HEK293 (cell line): ENCODE results near the gene GUCA1C.

Experiments used
- CTCF ChIA-PET: fragments of 350-600 bp; formaldehyde crosslinking; extraction: SDS; loops from one replicate; lab custom pipeline; 2021; ENCODE audit warnings: antibody characterized with exemption; lab: Yijun Ruan, JAX
- POLR2A ChIA-PET: fragments of 300-600 bp; formaldehyde crosslinking; extraction: SDS; loops from one replicate; lab custom pipeline; 2020; ENCODE audit warnings: antibody characterized with exemption, inconsistent platforms; lab: Yijun Ruan, JAX
- H3K27ac ChIP-seq: fragments of 200-500 bp; sonication (Bioruptor generic); 2 replicates; pipeline ENCODE4 v1.5.1; 2014; ENCODE audit warnings: low read depth, low read length, control low read depth, inconsistent platforms; ENCODE audit errors: extremely low read depth
- H3K36me3 ChIP-seq, 2 experiments: fragments of 200-500 bp in 1 of 2; sonication (Bioruptor generic) in 1 of 2; 1 replicate in 1 of 2; 2 replicates in 1 of 2; pipeline ENCODE4 v1.5.1; 2014 to 2017; ENCODE audit warnings: inconsistent platforms in 2 of 2, low read length in 2 of 2; ENCODE audit not compliant: control insufficient read depth in 2 of 2, insufficient read depth in 1 of 2
- H3K4me1 ChIP-seq: fragments of 200-500 bp; sonication (Bioruptor generic); 2 replicates; pipeline ENCODE4 v1.5.1; 2014; ENCODE audit warnings: mild to moderate bottlenecking, low read length, inconsistent platforms; ENCODE audit not compliant: control insufficient read depth, insufficient read depth
- H3K4me3 ChIP-seq: 2 replicates; pipeline ENCODE4 v1.5.1; 2011; ENCODE audit warnings: low read depth, mild to moderate bottlenecking, control low read depth, low read length, moderate library complexity
- H3K9me3 ChIP-seq: fragments of 200-500 bp; sonication (Bioruptor generic); 2 replicates; pipeline ENCODE4 v1.5.1; 2014; ENCODE audit warnings: low read depth, low read length, inconsistent platforms; ENCODE audit not compliant: control insufficient read depth, insufficient read depth
- KLF8 ChIP-seq: fragments of 450-650 bp; formaldehyde crosslinking; IDR thresholded peaks from 2 replicates; pipeline ENCODE4 v1.5.1; 2016; ENCODE audit warnings: missing biosample characterization, missing genetic modification characterization
- MEIS1 ChIP-seq: sonication (generic); formaldehyde crosslinking; IDR thresholded peaks from 2 replicates; pipeline ENCODE4 v1.8.1; 2022; ENCODE audit warnings: missing genetic modification reagents, mild to moderate bottlenecking, borderline replicate concordance
- SALL2 ChIP-seq: fragments of 450-650 bp; formaldehyde crosslinking; IDR thresholded peaks from 2 replicates; pipeline ENCODE4 v1.5.0; 2017; ENCODE audit warnings: missing biosample characterization, mild to moderate bottlenecking, missing genetic modification characterization, borderline replicate concordance
- TCF7L2 ChIP-seq: IDR thresholded peaks from 2 replicates; pipeline ENCODE4 v1.6.1; 2011; ENCODE audit warnings: low read depth, mild to moderate bottlenecking, inconsistent platforms, low read length, moderate library complexity, borderline replicate concordance
- TRIM28 ChIP-seq: IDR thresholded peaks from 2 replicates; pipeline ENCODE4 v1.6.1; 2011; ENCODE audit warnings: low read length, control low read depth, borderline replicate concordance
- ZEB2 ChIP-seq: fragments of 450-650 bp; formaldehyde crosslinking; IDR thresholded peaks from 2 replicates; pipeline ENCODE4 v1.5.1; 2016; ENCODE audit warnings: missing biosample characterization, missing genetic modification characterization
- ZFHX2 ChIP-seq: fragments of 450-650 bp; formaldehyde crosslinking; conservative IDR thresholded peaks from 2 replicates; pipeline ENCODE4 v1.5.1; 2016; ENCODE audit warnings: missing biosample characterization, missing genetic modification characterization
- ZFP3 ChIP-seq: fragments of 450-650 bp; formaldehyde crosslinking; IDR thresholded peaks from 2 replicates; pipeline ENCODE4 v1.5.1; 2016; ENCODE audit warnings: low read depth, missing biosample characterization, missing genetic modification characterization
- ZNF214 ChIP-seq: fragments of 450-650 bp; formaldehyde crosslinking; IDR thresholded peaks from 2 replicates; pipeline ENCODE4 v1.5.1; 2017; ENCODE audit warnings: missing biosample characterization, mild to moderate bottlenecking, missing genetic modification characterization, borderline replicate concordance
- ZNF223 ChIP-seq: fragments of 450-650 bp; formaldehyde crosslinking; IDR thresholded peaks from 2 replicates; pipeline ENCODE4 v1.5.1; 2016; ENCODE audit warnings: missing biosample characterization, missing genetic modification characterization
- ZNF354C ChIP-seq: fragments of 450-650 bp; formaldehyde crosslinking; IDR thresholded peaks from 2 replicates; pipeline ENCODE4 v1.5.1; 2016; ENCODE audit warnings: missing biosample characterization, missing genetic modification characterization, low read depth, borderline replicate concordance
- ZNF423 ChIP-seq: fragments of 450-650 bp; formaldehyde crosslinking; IDR thresholded peaks from 2 replicates; pipeline ENCODE4 v1.5.1; 2016; ENCODE audit warnings: missing biosample characterization, missing genetic modification characterization
- ZNF426 ChIP-seq: fragments of 450-650 bp; formaldehyde crosslinking; IDR thresholded peaks from 2 replicates; pipeline ENCODE4 v1.5.1; 2017; ENCODE audit warnings: missing biosample characterization, missing genetic modification characterization, mild to moderate bottlenecking, inconsistent platforms, moderate library complexity
- ZNF510 ChIP-seq: fragments of 450-650 bp; formaldehyde crosslinking; IDR thresholded peaks from 2 replicates; pipeline ENCODE4 v1.5.1; 2018; ENCODE audit warnings: mild to moderate bottlenecking, missing genetic modification characterization, missing biosample characterization; ENCODE audit not compliant: insufficient replicate concordance
- ZNF521 ChIP-seq: fragments of 450-650 bp; formaldehyde crosslinking; IDR thresholded peaks from 2 replicates; pipeline ENCODE4 v1.5.1; 2017; ENCODE audit warnings: missing biosample characterization, mild to moderate bottlenecking, missing genetic modification characterization
- ZNF549 ChIP-seq: fragments of 450-650 bp; IDR thresholded peaks from 2 replicates; pipeline ENCODE4 v1.5.1; 2018; ENCODE audit warnings: missing biosample characterization, missing genetic modification characterization, mild to moderate bottlenecking, inconsistent platforms, moderate library complexity
- ZNF558 ChIP-seq: fragments of 450-650 bp; formaldehyde crosslinking; IDR thresholded peaks from 2 replicates; pipeline ENCODE4 v1.5.1; 2016; ENCODE audit warnings: missing biosample characterization, missing genetic modification characterization
- ZNF610 ChIP-seq: fragments of 450-650 bp; formaldehyde crosslinking; IDR thresholded peaks from 2 replicates; pipeline ENCODE4 v1.5.1; 2016; ENCODE audit warnings: missing biosample characterization, missing genetic modification characterization, borderline replicate concordance
- ZNF664 ChIP-seq: fragments of 450-650 bp; formaldehyde crosslinking; IDR thresholded peaks from 2 replicates; pipeline ENCODE4 v1.5.1; 2016; ENCODE audit warnings: missing biosample characterization, missing genetic modification characterization
- TF ChIP-seq, protein P1 (sequence below): fragments of 450-650 bp; formaldehyde crosslinking; IDR thresholded peaks from 2 replicates; pipeline ENCODE4 v1.5.1; 2016; ENCODE audit warnings: missing biosample characterization, missing genetic modification characterization
- TF ChIP-seq, protein P2 (sequence below): fragments of 450-650 bp; formaldehyde crosslinking; IDR thresholded peaks from 2 replicates; pipeline ENCODE4 v1.5.1; 2016; ENCODE audit warnings: missing biosample characterization, missing genetic modification characterization
- TF ChIP-seq, protein P3 (sequence below): fragments of 450-650 bp; formaldehyde crosslinking; IDR thresholded peaks from 2 replicates; pipeline ENCODE4 v1.5.1; 2016; ENCODE audit warnings: missing biosample characterization, missing genetic modification characterization
- TF ChIP-seq, protein P4 (sequence below): fragments of 450-650 bp; formaldehyde crosslinking; IDR thresholded peaks from 2 replicates; pipeline ENCODE4 v1.5.1; 2016; ENCODE audit warnings: missing biosample characterization, missing genetic modification characterization

Gene GUCA1C

DNA sequence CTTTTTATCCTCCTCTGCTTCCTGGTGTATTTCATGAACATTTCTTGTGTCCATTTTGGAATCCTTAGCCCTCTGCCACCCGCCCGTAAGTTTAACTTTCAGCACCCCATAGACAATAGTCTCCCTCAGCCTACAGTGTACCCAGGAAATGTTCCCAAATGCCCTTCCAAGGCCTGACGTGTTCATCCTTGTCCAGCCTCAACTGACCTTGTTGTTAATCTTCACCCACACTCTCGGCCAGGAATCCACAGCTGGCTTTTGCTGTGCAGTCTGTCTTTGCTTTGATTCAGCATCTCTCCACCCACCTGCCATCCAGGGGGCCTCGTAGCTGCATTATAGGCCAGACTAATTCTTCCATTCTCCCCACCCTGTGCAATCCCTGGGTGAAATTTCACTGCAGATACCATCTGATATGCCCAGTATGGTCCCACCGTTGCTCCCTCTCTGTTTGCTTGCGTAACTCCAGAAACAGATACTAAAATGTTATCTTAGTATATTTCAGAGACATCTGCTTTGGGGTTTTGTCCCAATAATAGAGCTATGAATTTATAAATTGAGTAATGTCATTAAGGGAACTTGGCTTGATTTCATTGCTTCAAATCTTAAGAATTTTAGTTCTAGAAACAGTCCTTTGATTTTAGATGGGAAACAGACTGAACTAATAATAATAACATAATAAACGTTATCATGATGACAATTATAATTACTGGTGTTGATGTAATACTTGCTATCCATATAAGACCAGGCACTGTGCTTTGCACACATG, 16.6 kb downstream of the GUCA1C start (continued):
- TF ChIP-seq ZNF354C (tag by site-specific recombination) (no peak), ZNF521 (tag by site-specific recombination) (no peak)
- TF ChIP-seq, protein P1, sequence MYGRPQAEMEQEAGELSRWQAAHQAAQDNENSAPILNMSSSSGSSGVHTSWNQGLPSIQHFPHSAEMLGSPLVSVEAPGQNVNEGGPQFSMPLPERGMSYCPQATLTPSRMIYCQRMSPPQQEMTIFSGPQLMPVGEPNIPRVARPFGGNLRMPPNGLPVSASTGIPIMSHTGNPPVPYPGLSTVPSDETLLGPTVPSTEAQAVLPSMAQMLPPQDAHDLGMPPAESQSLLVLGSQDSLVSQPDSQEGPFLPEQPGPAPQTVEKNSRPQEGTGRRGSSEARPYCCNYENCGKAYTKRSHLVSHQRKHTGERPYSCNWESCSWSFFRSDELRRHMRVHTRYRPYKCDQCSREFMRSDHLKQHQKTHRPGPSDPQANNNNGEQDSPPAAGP (tag by site-specific recombination), result no peak

DNA sequence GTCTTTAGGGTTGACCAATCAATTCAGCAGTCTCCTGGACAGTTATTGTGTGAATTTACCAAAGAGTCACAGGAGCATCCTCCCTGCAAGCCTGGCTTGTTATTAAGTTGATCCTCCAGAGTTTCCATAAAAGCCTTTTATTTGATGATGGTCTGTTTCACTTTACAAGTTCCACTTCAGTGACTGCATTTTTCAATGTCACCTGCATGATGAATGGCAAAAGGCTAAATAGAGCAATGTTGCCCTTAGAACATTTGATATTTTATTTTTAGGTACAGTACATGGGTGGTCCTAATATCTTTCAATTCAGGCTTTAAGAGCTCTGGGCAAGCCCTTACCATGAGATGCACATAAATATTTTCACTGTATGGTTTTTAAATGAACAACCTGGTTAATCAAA, 22.6 kb downstream of the GUCA1C start:
- ChIA-PET POLR2A (no interaction called here), CTCF (interaction anchor here (1.5 kb wide), 1 partner anchor 9 kb away, joined by 3 read pairs; no protein-coding TSS in a partner anchor)
- Histone ChIP-seq H3K36me3 (no peaks in the 10 kb centered on the region), H3K27ac (no peak overlapping the region), H3K9me3 (no peaks in the 10 kb centered on the region), H3K4me1 (no peaks in the 10 kb centered on the region), H3K4me3 (no peak overlapping the region)
- TF ChIP-seq SALL2 (tag by site-specific recombination) (no peak), ZNF426 (tag by site-specific recombination) (no peak), TRIM28 (no peak), ZNF610 (tag by site-specific recombination) (no peak), ZEB2 (tag by site-specific recombination) (no peak), KLF8 (no peak), ZNF558 (tag by site-specific recombination) (no peak), ZNF549 (no peak)
- TF ChIP-seq, protein P2, sequence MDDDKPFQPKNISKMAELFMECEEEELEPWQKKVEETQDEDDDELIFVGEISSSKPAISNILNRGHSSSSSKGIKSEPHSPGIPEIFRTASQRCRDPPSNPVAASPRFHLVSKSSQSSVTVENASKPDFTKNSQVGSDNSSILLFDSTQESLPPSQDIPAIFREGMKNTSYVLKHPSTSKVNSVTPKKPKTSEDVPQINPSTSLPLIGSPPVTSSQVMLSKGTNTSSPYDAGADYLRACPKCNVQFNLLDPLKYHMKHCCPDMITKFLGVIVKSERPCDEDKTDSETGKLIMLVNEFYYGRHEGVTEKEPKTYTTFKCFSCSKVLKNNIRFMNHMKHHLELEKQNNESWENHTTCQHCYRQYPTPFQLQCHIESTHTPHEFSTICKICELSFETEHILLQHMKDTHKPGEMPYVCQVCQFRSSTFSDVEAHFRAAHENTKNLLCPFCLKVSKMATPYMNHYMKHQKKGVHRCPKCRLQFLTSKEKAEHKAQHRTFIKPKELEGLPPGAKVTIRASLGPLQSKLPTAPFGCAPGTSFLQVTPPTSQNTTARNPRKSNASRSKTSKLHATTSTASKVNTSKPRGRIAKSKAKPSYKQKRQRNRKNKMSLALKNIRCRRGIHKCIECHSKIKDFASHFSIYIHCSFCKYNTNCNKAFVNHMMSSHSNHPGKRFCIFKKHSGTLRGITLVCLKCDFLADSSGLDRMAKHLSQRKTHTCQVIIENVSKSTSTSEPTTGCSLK (tag by site-specific recombination), result no peak
- TF ChIP-seq, protein P3, sequence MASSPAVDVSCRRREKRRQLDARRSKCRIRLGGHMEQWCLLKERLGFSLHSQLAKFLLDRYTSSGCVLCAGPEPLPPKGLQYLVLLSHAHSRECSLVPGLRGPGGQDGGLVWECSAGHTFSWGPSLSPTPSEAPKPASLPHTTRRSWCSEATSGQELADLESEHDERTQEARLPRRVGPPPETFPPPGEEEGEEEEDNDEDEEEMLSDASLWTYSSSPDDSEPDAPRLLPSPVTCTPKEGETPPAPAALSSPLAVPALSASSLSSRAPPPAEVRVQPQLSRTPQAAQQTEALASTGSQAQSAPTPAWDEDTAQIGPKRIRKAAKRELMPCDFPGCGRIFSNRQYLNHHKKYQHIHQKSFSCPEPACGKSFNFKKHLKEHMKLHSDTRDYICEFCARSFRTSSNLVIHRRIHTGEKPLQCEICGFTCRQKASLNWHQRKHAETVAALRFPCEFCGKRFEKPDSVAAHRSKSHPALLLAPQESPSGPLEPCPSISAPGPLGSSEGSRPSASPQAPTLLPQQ (tag by site-specific recombination), result no peak
- TF ChIP-seq, protein P4, sequence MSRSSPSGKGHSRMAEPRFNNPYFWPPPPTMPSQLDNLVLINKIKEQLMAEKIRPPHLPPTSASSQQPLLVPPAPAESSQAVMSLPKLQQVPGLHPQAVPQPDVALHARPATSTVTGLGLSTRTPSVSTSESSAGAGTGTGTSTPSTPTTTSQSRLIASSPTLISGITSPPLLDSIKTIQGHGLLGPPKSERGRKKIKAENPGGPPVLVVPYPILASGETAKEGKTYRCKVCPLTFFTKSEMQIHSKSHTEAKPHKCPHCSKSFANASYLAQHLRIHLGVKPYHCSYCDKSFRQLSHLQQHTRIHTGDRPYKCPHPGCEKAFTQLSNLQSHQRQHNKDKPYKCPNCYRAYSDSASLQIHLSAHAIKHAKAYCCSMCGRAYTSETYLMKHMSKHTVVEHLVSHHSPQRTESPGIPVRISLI (tag by site-specific recombination), result no peak
- TF ChIP-seq, all 188 proteins: peak for 0

DNA sequence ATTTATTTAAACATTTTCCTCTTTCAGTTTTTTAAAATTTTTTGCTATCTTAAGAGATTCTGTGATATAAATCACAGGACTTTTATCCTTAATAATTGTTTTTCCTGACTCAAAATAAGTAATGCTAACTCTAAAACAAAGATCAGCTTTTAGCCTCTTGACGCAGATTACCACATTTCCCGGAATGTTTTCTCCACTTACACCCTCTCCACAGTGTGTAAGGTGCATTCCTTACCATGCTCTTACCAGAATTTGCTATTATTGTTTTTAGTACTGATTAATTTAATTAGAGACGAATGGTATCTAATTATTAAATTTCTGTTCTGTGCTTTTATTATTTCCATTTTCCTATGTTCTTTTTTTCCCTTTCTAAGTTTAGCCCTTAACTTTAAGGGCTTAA, 34.8 kb downstream of the GUCA1C start:
- no peak overlapping the region for H3K27ac ChIP-seq
- no peaks in the 10 kb centered on the region for H3K9me3 ChIP-seq
- no peaks in the 10 kb centered on the region for H3K36me3 ChIP-seq
- ChIA-PET POLR2A (no interaction called here), CTCF (interaction anchor here (2.3 kb wide), 1 partner anchor 257 kb away, joined by 6 read pairs; no protein-coding TSS in a partner anchor)
- H3K4me1 ChIP-seq, result no peaks in the 10 kb centered on the region
- no peak overlapping the region for H3K4me3 ChIP-seq
- TF ChIP-seq ZNF214 (tag by site-specific recombination), result no peak
- TF ChIP-seq ZFHX2, result no peak
- TF ChIP-seq ZNF223 (tag by site-specific recombination), result no peak
- no peak for TF ChIP-seq ZFP3 (tag by site-specific recombination)
- no peak for TF ChIP-seq ZNF510 (tag by site-specific recombination)
- TF ChIP-seq ZNF423, result no peak
- no peak for TF ChIP-seq ZNF664
- TF ChIP-seq MEIS1 (CRISPR knock-in tag), result no peak
- TF ChIP-seq TCF7L2, result no peak
